ENCODE results near the gene FOXN1.

The FOXN1 gene

DNA sequence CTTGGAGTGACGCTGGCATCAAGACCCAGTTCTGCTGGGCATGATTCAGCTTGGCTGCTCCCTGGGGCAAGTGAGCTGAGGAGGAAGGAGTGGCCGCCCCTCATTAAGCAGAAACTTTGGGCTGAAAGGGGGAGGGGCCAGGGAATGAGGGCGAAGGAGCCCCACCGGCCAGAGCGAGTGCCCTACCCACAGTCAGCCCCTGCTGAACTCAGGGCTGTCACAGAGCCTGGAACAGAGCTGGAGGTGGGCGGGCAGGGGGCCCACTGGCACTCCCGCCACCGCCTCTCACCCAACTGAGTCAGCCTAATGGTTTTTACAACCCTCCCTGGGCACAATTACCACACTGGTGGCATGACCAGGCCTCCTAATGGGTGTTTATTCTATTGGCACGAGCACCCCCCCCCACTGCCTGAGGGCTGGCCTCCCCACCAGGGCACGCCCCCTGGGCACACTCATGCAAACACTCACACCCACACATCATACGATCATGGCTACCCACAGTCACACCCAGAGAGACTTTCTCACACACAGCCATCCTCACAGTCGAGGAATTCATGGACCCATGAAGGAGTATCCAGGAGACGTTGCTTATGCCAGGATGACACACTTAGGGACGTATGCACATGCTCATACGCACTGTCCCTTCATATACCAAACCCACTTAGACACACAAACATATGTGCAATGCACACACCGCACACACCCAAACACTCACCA is 27.1 kb downstream of the FOXN1 start:
- H3K4me2 ChIP-seq (ENCODE audit: low read depth, low read length, poor library complexity, severe bottlenecking), result no peak overlapping the region
- H2AFZ ChIP-seq (ENCODE audit: low read length), result no peak overlapping the region
- H3K9me3 ChIP-seq (ENCODE audit: insufficient read depth, low read depth, low read length), result no peaks in the 10 kb centered on the region
- no peak overlapping the region for H3K9ac ChIP-seq (ENCODE audit: low read depth, low read length, poor library complexity, severe bottlenecking)
- H3K36me3 ChIP-seq (ENCODE audit: insufficient read depth, low read length), result no peaks in the 10 kb centered on the region
- no peaks in the 10 kb centered on the region for H3K79me2 ChIP-seq (ENCODE audit: insufficient read depth, low read length)
- no peaks in the 10 kb centered on the region for H3K27me3 ChIP-seq (ENCODE audit: insufficient read depth, low read length, poor library complexity, severe bottlenecking)
- no peak overlapping the region for H3K4me3 ChIP-seq (ENCODE audit: low read length, poor library complexity, severe bottlenecking)
- H3K4me1 ChIP-seq (ENCODE audit: insufficient read depth, low read length, poor library complexity, severe bottlenecking), result no peaks in the 10 kb centered on the region
- TF ChIP-seq, protein P1, sequence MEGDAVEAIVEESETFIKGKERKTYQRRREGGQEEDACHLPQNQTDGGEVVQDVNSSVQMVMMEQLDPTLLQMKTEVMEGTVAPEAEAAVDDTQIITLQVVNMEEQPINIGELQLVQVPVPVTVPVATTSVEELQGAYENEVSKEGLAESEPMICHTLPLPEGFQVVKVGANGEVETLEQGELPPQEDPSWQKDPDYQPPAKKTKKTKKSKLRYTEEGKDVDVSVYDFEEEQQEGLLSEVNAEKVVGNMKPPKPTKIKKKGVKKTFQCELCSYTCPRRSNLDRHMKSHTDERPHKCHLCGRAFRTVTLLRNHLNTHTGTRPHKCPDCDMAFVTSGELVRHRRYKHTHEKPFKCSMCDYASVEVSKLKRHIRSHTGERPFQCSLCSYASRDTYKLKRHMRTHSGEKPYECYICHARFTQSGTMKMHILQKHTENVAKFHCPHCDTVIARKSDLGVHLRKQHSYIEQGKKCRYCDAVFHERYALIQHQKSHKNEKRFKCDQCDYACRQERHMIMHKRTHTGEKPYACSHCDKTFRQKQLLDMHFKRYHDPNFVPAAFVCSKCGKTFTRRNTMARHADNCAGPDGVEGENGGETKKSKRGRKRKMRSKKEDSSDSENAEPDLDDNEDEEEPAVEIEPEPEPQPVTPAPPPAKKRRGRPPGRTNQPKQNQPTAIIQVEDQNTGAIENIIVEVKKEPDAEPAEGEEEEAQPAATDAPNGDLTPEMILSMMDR (conservative IDR thresholded peaks at IDR 0.05; ENCODE audit: low read length), result no peak
- no peak for TF ChIP-seq EZH2phosphoT487 (IDR thresholded peaks at IDR 0.05; ENCODE audit: borderline replicate concordance)
- no peaks in the 10 kb centered on the region for H3K9me2 ChIP-seq (replicated peaks; ENCODE audit: low read depth, low read length)
- no peaks in the 10 kb centered on the region for H4K20me1 ChIP-seq (ENCODE audit: insufficient read depth, low read length, poor library complexity, severe bottlenecking)
- no peaks in the 10 kb centered on the region for H3F3A ChIP-seq (ENCODE audit: low read depth)

DNA sequence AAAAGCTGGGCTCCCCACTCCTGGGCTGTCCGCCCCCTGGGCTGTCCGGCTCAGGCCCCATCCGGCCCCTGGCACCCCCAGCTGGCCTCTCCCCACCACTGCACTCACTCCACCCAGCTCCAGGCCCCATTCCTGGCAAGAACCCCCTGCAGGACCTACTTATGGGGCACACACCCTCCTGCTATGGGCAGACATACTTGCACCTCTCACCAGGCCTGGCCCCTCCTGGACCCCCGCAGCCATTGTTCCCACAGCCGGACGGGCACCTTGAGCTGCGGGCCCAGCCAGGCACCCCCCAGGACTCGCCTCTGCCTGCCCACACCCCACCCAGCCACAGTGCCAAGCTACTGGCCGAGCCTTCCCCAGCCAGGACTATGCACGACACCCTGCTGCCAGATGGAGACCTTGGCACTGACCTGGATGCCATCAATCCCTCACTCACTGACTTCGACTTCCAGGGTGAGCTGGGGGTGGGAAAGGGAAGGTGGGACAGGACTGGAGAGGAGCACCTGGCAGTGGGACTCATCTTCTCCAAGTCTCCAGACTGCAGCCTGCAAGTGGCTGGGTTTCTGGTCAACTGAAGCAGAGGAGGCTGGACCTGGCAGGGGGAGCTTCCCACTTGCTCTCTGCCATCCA is 28.7 kb downstream of the FOXN1 start:
- Histone ChIP-seq H3K4me2 (ENCODE audit: low read depth, low read length, poor library complexity, severe bottlenecking) (no peak overlapping the region), H3K9me3 (ENCODE audit: insufficient read depth, low read depth, low read length) (no peaks in the 10 kb centered on the region), H3K9ac (ENCODE audit: low read depth, low read length, poor library complexity, severe bottlenecking) (no peak overlapping the region), H3K79me2 (ENCODE audit: insufficient read depth, low read length) (no peaks in the 10 kb centered on the region), H3K36me3 (ENCODE audit: insufficient read depth, low read length) (no peaks in the 10 kb centered on the region), H4K20me1 (ENCODE audit: insufficient read depth, low read length, poor library complexity, severe bottlenecking) (no peaks in the 10 kb centered on the region), H3K4me3 (ENCODE audit: low read length, poor library complexity, severe bottlenecking) (no peak overlapping the region), H3F3A (ENCODE audit: low read depth) (no peaks in the 10 kb centered on the region), H2AFZ (ENCODE audit: low read length) (no peak overlapping the region), H3K27me3 (ENCODE audit: insufficient read depth, low read length, poor library complexity, severe bottlenecking) (no peaks in the 10 kb centered on the region), H3K9me2 (replicated peaks; ENCODE audit: low read depth, low read length) (no peaks in the 10 kb centered on the region), H3K4me1 (ENCODE audit: insufficient read depth, low read length, poor library complexity, severe bottlenecking) (no peaks in the 10 kb centered on the region)
- TF ChIP-seq, protein P1 (conservative IDR thresholded peaks at IDR 0.05; ENCODE audit: low read length), result no peak
- no peak for TF ChIP-seq EZH2phosphoT487 (IDR thresholded peaks at IDR 0.05; ENCODE audit: borderline replicate concordance)

DNA sequence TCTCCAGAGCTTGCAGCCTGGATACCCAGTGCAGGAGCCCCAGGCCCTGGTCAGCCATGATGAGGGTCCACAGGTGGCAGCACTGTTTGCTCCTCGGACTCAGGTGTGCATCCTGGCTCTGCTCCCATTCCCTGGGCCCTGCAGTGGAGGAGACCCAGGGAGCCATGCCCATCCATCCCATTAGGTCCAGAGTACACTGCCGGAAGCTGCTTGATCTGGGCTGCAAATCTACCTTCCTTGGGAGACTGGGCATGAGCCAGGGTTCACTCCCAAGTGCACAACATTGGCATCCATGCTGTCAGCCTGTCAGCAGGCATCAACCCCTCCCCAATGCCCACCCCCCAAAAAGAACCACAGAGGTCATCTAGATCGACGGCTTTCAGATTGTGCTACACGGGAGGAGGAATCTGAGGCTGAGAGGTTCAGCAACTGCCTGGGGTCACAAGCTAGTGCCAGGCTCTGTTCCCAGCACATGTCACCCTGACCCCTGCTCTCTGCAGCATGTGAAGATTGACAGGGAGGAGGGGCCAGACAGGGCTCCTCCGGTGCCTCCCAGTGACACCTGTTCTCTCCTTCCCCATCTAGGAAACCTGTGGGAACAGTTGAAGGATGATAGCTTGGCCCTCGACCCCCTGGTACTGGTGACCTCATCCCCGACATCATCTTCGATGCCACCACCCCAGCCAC is 30.5 kb downstream of the FOXN1 start:
- Histone ChIP-seq H3F3A (ENCODE audit: low read depth) (no peaks in the 10 kb centered on the region), H3K36me3 (ENCODE audit: insufficient read depth, low read length) (no peaks in the 10 kb centered on the region), H3K27me3 (ENCODE audit: insufficient read depth, low read length, poor library complexity, severe bottlenecking) (no peaks in the 10 kb centered on the region), H2AFZ (ENCODE audit: low read length) (no peak overlapping the region), H3K4me2 (ENCODE audit: low read depth, low read length, poor library complexity, severe bottlenecking) (no peak overlapping the region), H3K9me2 (replicated peaks; ENCODE audit: low read depth, low read length) (no peaks in the 10 kb centered on the region), H3K79me2 (ENCODE audit: insufficient read depth, low read length) (no peaks in the 10 kb centered on the region), H3K4me3 (ENCODE audit: low read length, poor library complexity, severe bottlenecking) (no peak overlapping the region), H3K4me1 (ENCODE audit: insufficient read depth, low read length, poor library complexity, severe bottlenecking) (no peaks in the 10 kb centered on the region), H3K9ac (ENCODE audit: low read depth, low read length, poor library complexity, severe bottlenecking) (no peak overlapping the region), H4K20me1 (ENCODE audit: insufficient read depth, low read length, poor library complexity, severe bottlenecking) (no peaks in the 10 kb centered on the region), H3K9me3 (ENCODE audit: insufficient read depth, low read depth, low read length) (no peaks in the 10 kb centered on the region)
- no peak for TF ChIP-seq EZH2phosphoT487 (IDR thresholded peaks at IDR 0.05; ENCODE audit: borderline replicate concordance)
- TF ChIP-seq, protein P1 (conservative IDR thresholded peaks at IDR 0.05; ENCODE audit: low read length), result no peak

Measured in Loucy (cell line).